Prostate gland (tissue), 2 donors: Measurements from ENCODE around the gene CCT3. TPM values are rescaled to one million over a fixed set of nuclear protein-coding genes. Genes with fewer than 3 reads are reported as not detected.

Source experiments
- DNase-seq: peaks from one replicate; pipeline ENCODE4 v3.0.0-alpha.2; 2019; ENCODE audit warnings: low spot score
- H3K27ac ChIP-seq, 2 donors: fragments of 200-600 bp; sonication (generic); 2 replicates each; pipeline ENCODE4 v1.5.1; 2017 to 2019
- H3K27me3 ChIP-seq: fragments of 200-600 bp; sonication (generic); replicated peaks from 2 replicates; pipeline ENCODE4 v1.5.1; 2019; ENCODE audit not compliant: insufficient read depth
- H3K36me3 ChIP-seq, 2 donors: fragments of 200-600 bp; sonication (generic); 1 replicate in 1 of 2; 2 replicates in 1 of 2; pipeline versions ENCODE4 v1.5.1 to v1.8.1; 2017 to 2019
- H3K4me1 ChIP-seq: fragments of 200-600 bp; sonication (generic); replicated peaks from 2 replicates; pipeline ENCODE4 v1.5.1; 2019
- H3K4me3 ChIP-seq, 2 donors: fragments of 200-600 bp; sonication (generic); 2 replicates each; pipeline ENCODE4 v1.5.1; 2017 to 2019
- H3K9me3 ChIP-seq: fragments of 200-600 bp; sonication (generic); 2 replicates; pipeline ENCODE4 v1.5.1; 2017
- CTCF ChIP-seq, 4 experiments: fragments of 200-600 bp in 2 of 4; fragments of 450-650 bp in 2 of 4; sonication (generic) in 2 of 4; IDR thresholded peaks; 1 replicate in 3 of 4; 2 replicates in 1 of 4; pipeline ENCODE4 v1.5.1; 2016 to 2019; ENCODE audit warnings: antibody characterized with exemption in 4 of 4, mild to moderate bottlenecking in 2 of 4, moderate library complexity in 2 of 4
- POLR2A ChIP-seq: fragments of 450-650 bp; IDR thresholded peaks from one replicate; pipeline ENCODE4 v1.6.1; 2016; ENCODE audit warnings: antibody characterized with exemption, mild to moderate bottlenecking
- POLR2AphosphoS5 ChIP-seq: sonication (generic); formaldehyde crosslinking; IDR thresholded peaks from one replicate; pipeline ENCODE4 v1.6.1; 2017; ENCODE audit warnings: antibody characterized with exemption
- WGBS: methylation state at CpG from one replicate; pipeline ENCODE4 v1.1.5; 2018; 5-methylcytosine and 5-hydroxymethylcytosine counted together
- intact Hi-C: fragments of 100-400 bp; cut with DNase I; formaldehyde crosslinking; loops from one replicate; pipeline ENCODE4 v1.14.2; 2022
- total RNA-seq, 2 donors: library from RNA; depleted of rRNA; stranded (reverse); fragments of >200 nt; gene quantifications; one replicate each; pipeline ENCODE4 v1.1.0, GENCODE V29; 2016

Gene CCT3
- total RNA-seq, 2 donors from 2014 or later = 144 to 167 TPM

DNA sequence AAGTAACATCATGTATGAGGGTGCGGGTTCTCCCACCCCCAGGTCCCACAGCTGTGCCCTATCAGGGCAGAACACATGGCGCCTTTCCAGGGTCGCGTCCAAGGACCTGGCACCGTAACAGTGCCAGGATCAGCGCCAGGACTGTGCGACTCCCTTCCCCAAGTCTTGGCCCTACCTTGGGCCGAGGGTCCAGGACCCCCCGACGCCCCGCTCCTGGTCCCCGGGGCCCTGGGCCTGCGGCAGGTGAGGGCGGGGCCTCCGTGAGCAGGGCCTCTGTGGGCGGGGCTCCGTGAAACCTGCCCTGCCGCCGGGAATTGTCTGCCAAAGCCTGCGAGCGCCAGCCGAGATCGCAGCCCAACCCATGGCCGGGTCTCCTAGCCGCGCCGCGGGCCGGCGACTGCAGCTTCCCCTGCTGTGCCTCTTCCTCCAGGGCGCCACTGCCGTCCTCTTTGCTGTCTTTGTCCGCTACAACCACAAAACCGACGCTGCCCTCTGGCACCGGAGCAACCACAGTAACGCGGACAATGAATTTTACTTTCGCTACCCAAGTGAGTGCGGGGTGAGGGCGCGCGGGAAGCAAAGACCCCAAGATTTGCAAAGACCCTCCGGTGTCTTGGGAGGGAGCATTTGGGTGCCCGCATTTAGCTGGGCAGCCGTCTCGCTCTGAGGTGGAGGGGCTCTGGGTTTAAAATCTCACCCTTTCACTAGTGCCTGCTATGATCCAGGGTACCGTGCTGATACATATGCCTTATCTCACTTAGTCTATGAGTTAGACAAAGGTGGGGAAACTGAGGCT, 31.0 kb upstream of the CCT3 start, which contains the start of gene RHBG:
TSS of gene RHBG (plus strand) at position 323 of the 796 bp plus-strand sequence. CDS start at position 362, 39 bp downstream.
- DNase-seq = peak; percentile 57
- Histone ChIP-seq H3K4me1 (no peaks in the 10 kb centered on the region), H3K4me3 (peak within 1 kb of the TSS; percentile 27 to 33), H3K9me3 (no peaks in the 10 kb centered on the region), H3K27me3 (no peaks in the 10 kb centered on the region), H3K27ac (peak within 1 kb of the TSS in 1 of 2 donors; percentile 30), H3K36me3 (no peaks in the 10 kb centered on the region)
- WGBS = 9% methylated on average over 48 of the region's 48 CpGs
- intact Hi-C loops = no loop called here
- TF ChIP-seq POLR2AphosphoS5 = no peak
- peak; percentile 38 for TF ChIP-seq POLR2A
- TF ChIP-seq CTCF (IDR thresholded peaks at IDR 0.05) = peak in 1 of 4 experiments; percentile 14

DNA sequence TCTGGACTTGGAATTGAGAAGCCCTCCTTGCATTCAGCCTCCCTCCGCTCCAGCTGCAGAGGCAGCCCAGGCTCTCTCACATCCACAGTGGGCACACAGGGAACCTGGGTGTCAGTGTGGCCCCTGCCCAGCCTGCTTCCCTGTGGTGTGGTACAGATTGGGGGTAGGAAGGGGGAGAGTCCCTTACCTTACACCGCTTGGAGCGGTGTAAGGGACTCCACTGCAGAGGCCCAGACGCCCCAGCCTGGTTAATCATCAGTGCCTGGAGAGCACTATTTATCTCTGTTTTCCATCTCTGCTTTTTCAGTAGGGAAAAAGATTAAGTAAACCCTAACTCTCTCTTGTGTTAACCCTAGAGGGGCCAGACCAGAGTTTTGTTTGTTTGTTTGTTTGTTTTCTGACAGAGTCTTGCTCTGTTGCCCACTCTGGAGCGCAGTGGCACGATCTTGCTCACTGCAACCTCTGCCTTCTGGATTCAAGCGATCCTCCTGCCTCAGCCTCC, 30.1 kb upstream of the CCT3 start:
- Histone ChIP-seq H3K4me1 (no peaks in the 10 kb centered on the region), H3K27me3 (no peaks in the 10 kb centered on the region), H3K4me3 (no peak overlapping the region), H3K9me3 (no peaks in the 10 kb centered on the region), H3K27ac (no peak overlapping the region), H3K36me3 (no peaks in the 10 kb centered on the region)
- TF ChIP-seq POLR2A (no peak), POLR2AphosphoS5 (no peak), CTCF (IDR thresholded peaks at IDR 0.05) (no peak)
- 79% methylated on average over 7 of the region's 7 CpGs for WGBS
- intact Hi-C loops = no loop called here
- no peak for DNase-seq

- Histone ChIP-seq H3K4me1 (no peaks in the 10 kb centered on the region), H3K27me3 (no peaks in the 10 kb centered on the region), H3K36me3 (no peaks in the 10 kb centered on the region), H3K27ac (no peak overlapping the region), H3K9me3 (no peaks in the 10 kb centered on the region), H3K4me3 (no peak overlapping the region)
- TF ChIP-seq POLR2A (no peak), POLR2AphosphoS5 (no peak), CTCF (IDR thresholded peaks at IDR 0.05) (no peak)
- intact Hi-C loops = no loop called here
- no peak for DNase-seq
- WGBS = 80% methylated on average over 9 of the region's 9 CpGs
These were observed 29.5 kb upstream of the CCT3 start for GRCh38 chr1:156367383-156368156.

DNA sequence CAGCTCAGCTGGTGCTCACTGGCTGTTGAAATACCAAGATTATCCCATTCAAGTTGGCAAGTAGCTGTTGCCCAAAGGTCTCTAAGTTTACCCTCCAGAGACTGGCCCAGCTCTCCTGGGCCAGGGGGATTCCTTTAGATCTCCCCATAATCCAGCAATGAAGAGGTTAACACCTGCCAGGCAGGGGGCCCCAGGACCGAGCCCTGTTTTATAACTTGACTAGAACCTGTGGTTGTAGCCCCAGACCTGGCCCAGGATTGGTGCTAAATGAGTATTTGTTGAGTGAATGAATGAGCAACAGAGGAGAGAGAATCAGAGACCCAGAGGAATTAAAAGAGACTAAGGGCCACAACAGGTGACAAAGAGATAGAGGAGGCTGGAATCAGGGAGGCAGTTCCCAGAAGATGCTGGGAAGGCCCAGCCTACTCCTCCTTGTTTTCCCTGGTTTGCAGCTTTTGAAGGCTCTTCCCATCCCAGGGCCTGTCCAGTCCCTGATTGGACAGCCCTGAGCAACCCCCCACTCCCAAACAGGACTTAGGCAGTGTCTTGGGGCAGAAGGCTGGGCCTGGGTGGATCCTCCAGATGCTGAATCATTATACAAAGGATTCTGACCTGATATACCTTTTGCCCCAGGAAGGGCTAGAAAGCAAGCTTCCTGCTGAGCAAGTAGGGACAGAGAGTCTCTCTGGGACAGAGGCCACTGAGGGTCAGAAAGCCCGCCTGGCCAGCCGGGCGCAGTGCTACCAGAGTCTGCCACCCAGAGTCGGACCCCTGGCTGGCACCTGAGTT, 28.5 kb upstream of the CCT3 start:
- Histone ChIP-seq H3K36me3 (no peaks in the 10 kb centered on the region), H3K27ac (no peak overlapping the region), H3K9me3 (no peaks in the 10 kb centered on the region), H3K4me1 (no peaks in the 10 kb centered on the region), H3K27me3 (no peaks in the 10 kb centered on the region), H3K4me3 (no peak overlapping the region)
- TF ChIP-seq CTCF (IDR thresholded peaks at IDR 0.05) = no peak
- TF ChIP-seq POLR2A = no peak
- TF ChIP-seq POLR2AphosphoS5 = no peak
- intact Hi-C loops = no loop called here
- 78% methylated on average over 5 of the region's 5 CpGs for WGBS
- DNase-seq = no peak
